ENCODE measurements around the gene CGB1. TPM values are rescaled to one million over a fixed set of nuclear protein-coding genes. Genes with fewer than 3 reads are reported as not detected.
A peak's percentile ranks its signal among the peaks of the same experiment; 100 is the strongest.

Gene CGB1
- total and polyA plus RNA-seq, 2 of the 13 experiments (the other 11 are each of a cell fraction or from before 2014, with no cell fraction given): not detected

DNA sequence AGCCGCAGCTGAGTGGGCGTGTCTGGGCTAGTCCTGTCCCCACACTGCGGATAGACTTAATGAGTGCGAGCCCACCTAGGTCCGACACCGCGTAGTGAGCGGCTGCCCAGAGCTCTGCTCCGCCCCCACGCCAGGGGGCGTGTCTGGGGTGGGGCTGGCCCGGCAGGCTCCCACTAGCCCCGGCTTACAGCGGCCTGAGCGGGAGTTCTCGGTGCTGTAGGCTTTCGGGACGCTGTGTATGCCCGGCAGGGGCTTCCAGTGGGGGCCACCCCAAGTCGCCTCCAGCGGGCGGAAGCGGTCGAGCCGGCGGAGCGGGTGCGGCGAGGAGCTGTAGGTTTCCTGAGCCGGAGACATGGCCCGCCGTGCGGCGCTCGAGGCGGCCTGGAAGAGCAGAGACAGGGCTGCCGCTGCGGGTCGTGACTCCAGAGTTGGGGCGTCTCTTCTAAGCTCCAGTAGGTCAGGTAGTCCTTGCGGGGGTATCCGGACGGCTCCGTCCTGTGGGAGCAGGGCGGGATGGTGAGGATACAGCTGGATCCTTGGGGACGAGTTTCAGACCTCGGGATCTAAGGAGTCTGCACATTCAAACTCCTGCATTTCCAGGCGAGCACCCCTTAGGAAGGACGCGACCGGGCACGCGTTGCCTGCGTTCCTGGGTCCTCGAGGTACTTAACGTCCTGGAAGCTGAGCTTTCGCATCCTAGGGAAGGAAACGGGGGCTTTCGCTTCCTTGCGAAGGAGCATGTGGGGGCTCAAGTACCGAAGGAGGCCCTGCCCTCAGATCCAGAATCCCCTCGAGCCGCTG lies 19.6 kb upstream of the CGB1 start (continued):
- TF ChIP-seq ZBED4 (CRISPR knock-in tag; IDR thresholded peaks at IDR 0.05; ENCODE audit: borderline replicate concordance) (peak; percentile 18; the same call in 1 of the 2 replicates), ZKSCAN1 (IDR thresholded peaks at IDR 0.05; ENCODE audit: low read length) (no peak), MYNN (CRISPR knock-in tag; IDR thresholded peaks at IDR 0.05; ENCODE audit: low read depth) (no peak), TEAD3 (CRISPR knock-in tag; optimal IDR thresholded peaks at IDR 0.05; ENCODE audit: borderline replicate concordance) (no peak), MAX (IDR thresholded peaks at IDR 0.05) (peak; percentile 31; the same call in 1 of the 2 replicates), SP1 (IDR thresholded peaks at IDR 0.05) (no peak), SP1 (CRISPR knock-in tag; IDR thresholded peaks at IDR 0.05) (peak; percentile 61; the same call in 1 of the 2 replicates), PITX1 (CRISPR knock-in tag; IDR thresholded peaks at IDR 0.05) (peak; percentile 31; the same call in 1 of the 2 replicates), ZGPAT (CRISPR knock-in tag; IDR thresholded peaks at IDR 0.05) (peak; percentile 22; the same call in 1 of the 2 replicates), KDM2A (CRISPR knock-in tag; IDR thresholded peaks at IDR 0.05; ENCODE audit: borderline replicate concordance, low read depth) (peak; percentile 59; the same call in 1 of the 2 replicates), HMGA1 (CRISPR knock-in tag; conservative IDR thresholded peaks at IDR 0.05) (no peak), AGO2 (optimal IDR thresholded peaks at IDR 0.05; ENCODE audit: low read depth, low read length) (no peak), DR1 (CRISPR knock-in tag; IDR thresholded peaks at IDR 0.05) (no peak), SAP130 (CRISPR knock-in tag; IDR thresholded peaks at IDR 0.05; ENCODE audit: low read depth) (peak; percentile 55), ZNF512 (CRISPR knock-in tag; IDR thresholded peaks at IDR 0.05) (no peak), ZNF276 (CRISPR knock-in tag; IDR thresholded peaks at IDR 0.05; ENCODE audit: low read depth) (no peak)
- TF ChIP-seq, protein P1, sequence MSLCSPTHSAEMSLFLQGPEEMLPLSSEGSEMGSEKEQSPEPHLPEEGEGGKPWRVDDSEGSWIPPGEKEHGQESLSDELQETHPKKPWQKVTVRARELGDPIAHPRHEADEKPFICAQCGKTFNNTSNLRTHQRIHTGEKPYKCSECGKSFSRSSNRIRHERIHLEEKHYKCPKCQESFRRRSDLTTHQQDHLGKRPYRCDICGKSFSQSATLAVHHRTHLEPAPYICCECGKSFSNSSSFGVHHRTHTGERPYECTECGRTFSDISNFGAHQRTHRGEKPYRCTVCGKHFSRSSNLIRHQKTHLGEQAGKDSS (CRISPR knock-in tag; IDR thresholded peaks at IDR 0.05; ENCODE audit: borderline replicate concordance, low read depth): no peak
- TF ChIP-seq, protein P2, sequence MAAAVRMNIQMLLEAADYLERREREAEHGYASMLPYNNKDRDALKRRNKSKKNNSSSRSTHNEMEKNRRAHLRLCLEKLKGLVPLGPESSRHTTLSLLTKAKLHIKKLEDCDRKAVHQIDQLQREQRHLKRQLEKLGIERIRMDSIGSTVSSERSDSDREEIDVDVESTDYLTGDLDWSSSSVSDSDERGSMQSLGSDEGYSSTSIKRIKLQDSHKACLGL (CRISPR knock-in tag; IDR thresholded peaks at IDR 0.05): no peak; the same call in 1 of the 2 replicates
